Stomach (tissue), 9 donors: ENCODE data around the gene GAGE13. TPM values are rescaled to one million over a fixed set of nuclear protein-coding genes. Genes with fewer than 3 reads are reported as not detected.
"Not testable (repeated sequence)": the region's sequence is repeated elsewhere in the genome, so short reads cannot be mapped to it uniquely, and the experiment has no call there.

Experiments used
- DNase-seq, 2 donors: peaks; one replicate each; pipeline versions ENCODE4 v3.0.0 to v3.0.0-alpha.2; 2013 to 2019
- H3K27ac ChIP-seq, 5 donors: fragments of 200-600 bp in 4 of 5; sonication (generic) in 4 of 5; one replicate each; pipeline ENCODE4 v1.5.1; 2013 to 2019; ENCODE audit warnings: mild to moderate bottlenecking in 1 of 5, moderate library complexity in 1 of 5
- H3K27me3 ChIP-seq, 3 donors: fragments of 200-600 bp; sonication (generic); one replicate each; pipeline ENCODE4 v1.5.1; 2017 to 2019; ENCODE audit warnings: mixed run types in 1 of 3
- H3K36me3 ChIP-seq, 4 donors: fragments of 200-600 bp; sonication (generic); 1 replicate in 3 of 4; 2 replicates in 1 of 4; pipeline ENCODE4 v1.5.1; 2016 to 2019
- H3K4me1 ChIP-seq, 4 donors: fragments of 200-600 bp; sonication (generic); one replicate each; pipeline ENCODE4 v1.5.1; 2016 to 2019
- H3K4me3 ChIP-seq, 4 donors: fragments of 200-600 bp; sonication (generic) in 3 of 4; one replicate each; pipeline ENCODE4 v1.5.1; 2016 to 2019; ENCODE audit warnings: mild to moderate bottlenecking in 1 of 4
- H3K9me3 ChIP-seq, 4 donors: fragments of 200-600 bp; sonication (generic); one replicate each; pipeline ENCODE4 v1.5.1; 2016 to 2019
- WGBS, 5 donors: extraction: QIAGEN DNeasy Blood & Tissue Kit in 3 of 5; methylation state at CpG; one replicate each; pipeline versions ENCODE4 v1.1.5 to v1.1.7; 2013 to 2018; 5-methylcytosine and 5-hydroxymethylcytosine counted together
- intact Hi-C: fragments of 100-400 bp; cut with DNase I; formaldehyde crosslinking; loops from one replicate; pipeline ENCODE4 v1.15.1; 2023; ENCODE audit warnings: low total_unique reads
- polyA plus RNA-seq, 3 donors: library from polyadenylated mRNA; stranded (reverse); fragments of 200-250 nt; gene quantifications; one replicate each; pipeline ENCODE4 v1.2.3, GENCODE V29; 2013
- total RNA-seq, 5 donors: library from RNA; depleted of rRNA; stranded (reverse); fragments of >200 nt; gene quantifications; one replicate each; pipeline versions ENCODE4 v1.1.0 to v1.2.3, GENCODE V29; 2014 to 2016
- donor health status: healthy with polysubstance abuse.
- donor health status: Bipolar disorder and iron deficiency.
- donor health status: healthy.

Gene GAGE13
- total and polyA plus RNA-seq, 8 donors: not detected

DNA sequence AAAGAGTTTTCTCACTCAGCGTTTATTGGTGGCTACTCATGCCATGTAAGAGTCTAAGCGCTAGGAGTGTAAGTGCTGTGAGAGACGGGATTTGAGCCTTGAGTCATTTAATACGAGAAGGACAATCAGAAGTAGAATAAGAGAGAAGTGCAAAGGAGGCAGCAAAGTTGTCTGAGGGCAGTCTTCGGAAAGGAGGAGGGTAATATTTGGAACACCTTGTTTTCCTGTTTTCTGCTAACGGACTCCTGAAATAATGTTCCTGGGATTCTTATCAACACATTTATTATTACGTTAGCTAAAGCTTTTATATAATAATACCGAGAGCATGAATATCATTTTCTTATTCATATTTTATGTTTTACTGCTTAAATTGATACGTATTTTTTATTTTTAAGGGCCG lies 14.0 kb downstream of the GAGE13 start:
- H3K36me3 ChIP-seq, DNase-seq, H3K27me3 ChIP-seq, H3K4me1 ChIP-seq, H3K27ac ChIP-seq, intact Hi-C loops, H3K9me3 ChIP-seq, H3K4me3 ChIP-seq: not testable (repeated sequence)
- 76 to 88% (median 85%) methylated on average over 5 to 8 of the region's 10 CpGs for WGBS, 5 donors

DNA sequence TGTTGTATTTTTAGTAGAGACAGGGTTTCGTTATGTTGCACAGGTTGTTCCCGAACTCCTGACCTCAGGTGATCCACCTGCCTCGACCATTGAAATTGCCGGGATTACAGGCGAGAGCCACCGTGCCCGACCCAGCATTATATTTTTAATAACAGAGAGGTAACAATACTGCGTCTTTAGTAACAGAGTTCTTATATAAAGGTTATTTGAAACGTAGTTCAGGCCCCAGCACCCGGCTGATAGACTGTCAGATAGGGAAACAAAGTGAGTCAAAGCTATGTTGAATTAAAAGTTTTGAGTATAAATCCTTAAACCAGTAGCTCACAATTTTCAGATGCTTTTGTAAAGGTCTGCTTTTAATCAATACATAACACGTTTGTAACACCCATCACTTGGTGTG lies 14.8 kb downstream of the GAGE13 start:
- H3K9me3 ChIP-seq, intact Hi-C loops, H3K4me1 ChIP-seq, H3K27ac ChIP-seq, H3K4me3 ChIP-seq, H3K27me3 ChIP-seq, H3K36me3 ChIP-seq: not testable (repeated sequence)
- DNase-seq: peak in 1 of 2 donors; percentile 60
- WGBS, 5 donors: 81 to 89% (median 86%) methylated on average over 7 to 11 of the region's 11 CpGs

Other genes with a start within 250 kb of the GAGE13 start
- 10 to 100 TPM in 2 of 5 donors, 1 to 10 TPM in 3; 6.4 to 19.1 (median 8.2) TPM for gene GPKOW, start 207.8 kb upstream of the GAGE13 start, total RNA-seq
- 10 to 100 TPM; 14.1 to 18.2 (median 14.7) TPM for gene GPKOW, start 207.8 kb upstream of the GAGE13 start, polyA plus RNA-seq
- gene MAGIX, start 168.8 kb upstream of the GAGE13 start, total RNA-seq: 10 to 100 TPM in 3 of 5 donors, 1 to 10 TPM in 2; 4.7 to 43.2 (median 10.3) TPM
- 10 to 100 TPM; 18.9 to 41.1 (median 35.0) TPM for gene MAGIX, start 168.8 kb upstream of the GAGE13 start, polyA plus RNA-seq
- gene PLP2, start 159.7 kb upstream of the GAGE13 start, total RNA-seq: 100 to 1,000 TPM in 1 of 5 donors, 10 to 100 TPM in 4; 14.0 to 155 (median 52.2) TPM
- gene PLP2, start 159.7 kb upstream of the GAGE13 start, polyA plus RNA-seq: 100 to 1,000 TPM in 1 of 3 donors, 10 to 100 TPM in 2; 55.0 to 323 (median 94.4) TPM
- gene PRICKLE3, start 145.2 kb upstream of the GAGE13 start, total RNA-seq: 10 to 100 TPM in 3 of 5 donors, 1 to 10 TPM in 2; 3.7 to 65.1 (median 16.9) TPM
- 1 to 10 TPM; 6.3 to 7.1 (median 6.5) TPM for gene PRICKLE3, start 145.2 kb upstream of the GAGE13 start, polyA plus RNA-seq
- gene SYP, start 131.4 kb upstream of the GAGE13 start, total RNA-seq: 100 to 1,000 TPM in 1 of 5 donors, 1 to 10 TPM in 2, under 1 TPM in 1, not detected in 1; 0.89 to 211 (median 3.3) TPM
- 1 to 10 TPM in 2 of 3 donors, under 1 TPM in 1; 0.92 to 5.0 (median 3.9) TPM for gene SYP, start 131.4 kb upstream of the GAGE13 start, polyA plus RNA-seq
- 1 to 10 TPM in 1 of 5 donors, under 1 TPM in 2, not detected in 2; 0.37 to 6.1 (median 0.89) TPM for gene CACNA1F, start 98.2 kb upstream of the GAGE13 start, total RNA-seq
- under 1 TPM; 0.06 to 0.18 (median 0.15) TPM for gene CACNA1F, start 98.2 kb upstream of the GAGE13 start, polyA plus RNA-seq
- 10 to 100 TPM in 2 of 5 donors, 1 to 10 TPM in 3; 2.7 to 68.9 (median 7.0) TPM for gene CCDC22, start 96.1 kb upstream of the GAGE13 start, total RNA-seq
- gene CCDC22, start 96.1 kb upstream of the GAGE13 start, polyA plus RNA-seq: 10 to 100 TPM in 1 of 3 donors, 1 to 10 TPM in 2; 7.4 to 12.2 (median 8.9) TPM
- not detected for gene FOXP3, start 66.9 kb upstream of the GAGE13 start, total RNA-seq
- gene FOXP3, start 66.9 kb upstream of the GAGE13 start, polyA plus RNA-seq: under 1 TPM in 2 of 3 donors, not detected in 1; 0.12 to 0.88 TPM
- gene PPP1R3F, start 61.8 kb upstream of the GAGE13 start, total RNA-seq: 10 to 100 TPM in 1 of 5 donors, 1 to 10 TPM in 4; 1.4 to 20.4 (median 5.7) TPM
- gene PPP1R3F, start 61.8 kb upstream of the GAGE13 start, polyA plus RNA-seq: 1 to 10 TPM; 2.1 to 6.4 (median 4.0) TPM
- gene GAGE10, start 27.9 kb upstream of the GAGE13 start, total RNA-seq: not detected
- not detected for gene GAGE10, start 27.9 kb upstream of the GAGE13 start, polyA plus RNA-seq
- not detected for gene GAGE12J, start 9.5 kb upstream of the GAGE13 start, total RNA-seq
- not detected for gene GAGE12J, start 9.5 kb upstream of the GAGE13 start, polyA plus RNA-seq
- gene GAGE12C, start 200.6 kb downstream of the GAGE13 start, total RNA-seq: not detected
- not detected for gene GAGE12C, start 200.6 kb downstream of the GAGE13 start, polyA plus RNA-seq
- gene GAGE12D, start 210.2 kb downstream of the GAGE13 start, total RNA-seq: not detected
- gene GAGE12D, start 210.2 kb downstream of the GAGE13 start, polyA plus RNA-seq: not detected
- gene GAGE12E, start 219.7 kb downstream of the GAGE13 start, total RNA-seq: not detected
- not detected for gene GAGE12E, start 219.7 kb downstream of the GAGE13 start, polyA plus RNA-seq
- gene GAGE12F, start 229.3 kb downstream of the GAGE13 start, total RNA-seq: not detected
- not detected for gene GAGE12F, start 229.3 kb downstream of the GAGE13 start, polyA plus RNA-seq
- not detected for gene GAGE12G, start 238.8 kb downstream of the GAGE13 start, total RNA-seq
- not detected for gene GAGE12G, start 238.8 kb downstream of the GAGE13 start, polyA plus RNA-seq
- gene GAGE12H, start 248.4 kb downstream of the GAGE13 start, total RNA-seq: not detected
- gene GAGE12H, start 248.4 kb downstream of the GAGE13 start, polyA plus RNA-seq: not detected